Trophoblast cell (in vitro differentiated cells and primary cell): ENCODE data around the gene RBM18.

Source experiments
- DNase-seq, 2 donors: peaks; one replicate each; pipeline ENCODE4 v3.0.0-alpha.2; 2016
- H2AFZ ChIP-seq: 2 replicates; pipeline ENCODE4 v1.6.1; 2013; ENCODE audit warnings: low read length, moderate library complexity, mild to moderate bottlenecking; ENCODE audit not compliant: insufficient read depth, poor library complexity
- H2AK5ac ChIP-seq: 2 replicates; pipeline ENCODE4 v1.6.1; 2013; ENCODE audit warnings: mild to moderate bottlenecking, low read length
- H2BK120ac ChIP-seq: 2 replicates; pipeline ENCODE4 v1.6.1; 2013; ENCODE audit warnings: low read length, mild to moderate bottlenecking, moderate library complexity; ENCODE audit not compliant: insufficient read depth, poor library complexity
- H2BK12ac ChIP-seq: 2 replicates; pipeline ENCODE4 v1.6.1; 2013; ENCODE audit warnings: mild to moderate bottlenecking, low read length, moderate library complexity
- H2BK5ac ChIP-seq: 2 replicates; pipeline ENCODE4 v1.6.1; 2013; ENCODE audit warnings: low read length, low read depth, moderate library complexity, mild to moderate bottlenecking; ENCODE audit not compliant: poor library complexity
- H3K14ac ChIP-seq: 2 replicates; pipeline ENCODE4 v1.6.1; 2013; ENCODE audit warnings: mild to moderate bottlenecking, low read length
- H3K18ac ChIP-seq: 2 replicates; pipeline ENCODE4 v1.6.1; 2013; ENCODE audit warnings: mild to moderate bottlenecking, low read length
- H3K23ac ChIP-seq: 2 replicates; pipeline ENCODE4 v1.6.1; 2013; ENCODE audit warnings: low read length
- H3K27ac ChIP-seq: 2 replicates; pipeline ENCODE4 v1.5.1; 2013; ENCODE audit warnings: low read depth, mild to moderate bottlenecking, inconsistent platforms, low read length, moderate library complexity
- H3K27me3 ChIP-seq: 2 replicates; pipeline ENCODE4 v1.6.1; 2013; ENCODE audit warnings: inconsistent platforms, mild to moderate bottlenecking, low read length, moderate library complexity; ENCODE audit not compliant: insufficient read depth
- H3K36me3 ChIP-seq, 2 experiments: 1 replicate in 1 of 2; 2 replicates in 1 of 2; pipeline ENCODE4 v1.6.1; 2013; ENCODE audit warnings: low read length in 2 of 2, mild to moderate bottlenecking in 2 of 2, moderate library complexity in 1 of 2; ENCODE audit not compliant: insufficient read depth in 2 of 2, control insufficient read depth in 1 of 2
- H3K4ac ChIP-seq: 2 replicates; pipeline ENCODE4 v1.6.1; 2013; ENCODE audit warnings: low read depth, mild to moderate bottlenecking, low read length, moderate library complexity
- H3K4me1 ChIP-seq, 2 experiments: 1 replicate in 1 of 2; 2 replicates in 1 of 2; pipeline ENCODE4 v1.6.1; 2013; ENCODE audit warnings: low read length in 2 of 2, mild to moderate bottlenecking in 2 of 2, moderate library complexity in 1 of 2; ENCODE audit not compliant: insufficient read depth in 2 of 2, control insufficient read depth in 1 of 2
- H3K4me2 ChIP-seq: 2 replicates; pipeline ENCODE4 v1.6.1; 2013; ENCODE audit warnings: inconsistent platforms, mild to moderate bottlenecking, low read length, moderate library complexity
- H3K4me3 ChIP-seq: 2 replicates; pipeline ENCODE4 v1.5.1; 2013; ENCODE audit warnings: mild to moderate bottlenecking, low read depth, low read length, inconsistent platforms
- H3K79me1 ChIP-seq: one replicate; pipeline ENCODE4 v1.6.1; 2013; ENCODE audit warnings: low read length
- H3K79me2 ChIP-seq: 2 replicates; pipeline ENCODE4 v1.6.1; 2013; ENCODE audit warnings: low read length, mild to moderate bottlenecking; ENCODE audit not compliant: control insufficient read depth, insufficient read depth, poor library complexity
- H3K9ac ChIP-seq: 2 replicates; pipeline ENCODE4 v1.6.1; 2013; ENCODE audit warnings: mild to moderate bottlenecking, low read length
- H3K9me3 ChIP-seq: 2 replicates; pipeline ENCODE4 v1.6.1; 2013; ENCODE audit warnings: low read depth, mild to moderate bottlenecking, control low read depth, inconsistent platforms, low read length; ENCODE audit not compliant: insufficient read depth
- H4K12ac ChIP-seq: 2 replicates; pipeline ENCODE4 v1.6.1; 2013; ENCODE audit warnings: low read depth, mild to moderate bottlenecking, low read length, moderate library complexity
- H4K8ac ChIP-seq: 2 replicates; pipeline ENCODE4 v1.6.1; 2013; ENCODE audit warnings: low read depth, mild to moderate bottlenecking, low read length, moderate library complexity
- H4K91ac ChIP-seq: one replicate; pipeline ENCODE4 v1.6.1; 2013; ENCODE audit warnings: low read depth, mild to moderate bottlenecking, low read length, moderate library complexity
- WGBS: extraction: QIAGEN DNeasy Blood & Tissue Kit; methylation state at CpG from one replicate; pipeline ENCODE4 v1.1.7; 2013; ENCODE audit warnings: missing lambda C conversion rate; ENCODE audit not compliant: insufficient read length, insufficient coverage; ENCODE audit errors: extremely low coverage; 5-methylcytosine and 5-hydroxymethylcytosine counted together

The RBM18 gene

DNA sequence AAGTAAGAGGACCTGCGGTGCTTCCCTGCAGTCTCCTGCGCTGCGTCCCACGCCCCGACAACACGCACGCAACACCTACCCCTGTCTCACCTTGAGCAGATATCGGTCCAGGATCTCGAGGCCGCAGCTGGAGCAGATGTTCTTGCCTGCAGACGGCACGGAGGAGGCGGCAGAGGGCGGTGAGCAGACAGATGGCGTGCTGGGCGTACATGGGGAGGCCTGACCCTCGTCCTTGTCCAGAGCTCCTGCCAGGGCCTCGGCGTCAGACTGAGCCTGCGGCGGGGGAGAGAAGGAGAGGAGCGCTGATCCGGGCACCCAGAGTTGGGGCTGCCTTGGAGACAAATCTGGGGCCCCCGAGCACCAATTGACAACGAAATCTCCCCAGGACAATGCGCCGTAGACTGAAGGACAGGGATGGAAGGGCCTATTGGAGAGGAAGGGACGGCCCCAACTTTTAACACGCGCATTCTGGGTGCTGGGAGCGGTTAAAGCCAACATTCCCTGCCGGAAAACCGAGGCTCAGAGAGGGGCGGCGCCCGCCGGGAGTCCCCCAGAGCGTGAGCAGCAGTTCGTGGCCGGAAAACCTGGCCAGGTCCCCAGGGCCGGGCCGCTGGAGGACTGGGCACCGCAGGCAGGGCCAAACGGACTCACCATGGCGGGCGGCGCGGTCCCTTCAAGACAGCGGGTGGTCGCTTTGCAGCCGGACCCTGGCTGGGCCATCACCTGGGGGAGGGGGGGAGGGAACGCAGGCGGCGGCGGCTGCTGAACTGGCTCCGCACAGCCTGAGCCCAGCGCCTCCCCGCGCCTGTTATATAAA lies 37.7 kb downstream of the RBM18 start:
- no peak overlapping the region for H4K8ac ChIP-seq
- no peak overlapping the region for H2BK12ac ChIP-seq
- H3K4me3 ChIP-seq, result no peak overlapping the region
- no peak overlapping the region for H3K4me2 ChIP-seq
- H3K79me1 ChIP-seq, result no peaks in the 10 kb centered on the region
- H3K27me3 ChIP-seq, result peaks cover 86% of the 10 kb centered on the region
- H2BK5ac ChIP-seq, result no peak overlapping the region
- no peak overlapping the region for H2BK120ac ChIP-seq
- no peak overlapping the region for H4K91ac ChIP-seq
- no peak overlapping the region for H3K23ac ChIP-seq
- WGBS, result no CpG with 5 or more reads among the region's 59 CpGs
- H3K27ac ChIP-seq, result no peak overlapping the region
- peaks cover 12% of the 10 kb centered on the region for H3K9me3 ChIP-seq
- H4K12ac ChIP-seq, result no peak overlapping the region
- no peak overlapping the region for H3K14ac ChIP-seq
- no peaks in the 10 kb centered on the region for H3K36me3 ChIP-seq
- H3K9ac ChIP-seq, result no peak overlapping the region
- H3K4ac ChIP-seq, result no peak overlapping the region
- no peak overlapping the region for H3K18ac ChIP-seq
- H3K79me2 ChIP-seq, result no peaks in the 10 kb centered on the region
- H2AFZ ChIP-seq, result no peak overlapping the region
- no peak overlapping the region for H2AK5ac ChIP-seq
- no peak for DNase-seq
- peaks cover 2 to 8% of the 10 kb centered on the region in 2 experiments for H3K4me1 ChIP-seq

DNA sequence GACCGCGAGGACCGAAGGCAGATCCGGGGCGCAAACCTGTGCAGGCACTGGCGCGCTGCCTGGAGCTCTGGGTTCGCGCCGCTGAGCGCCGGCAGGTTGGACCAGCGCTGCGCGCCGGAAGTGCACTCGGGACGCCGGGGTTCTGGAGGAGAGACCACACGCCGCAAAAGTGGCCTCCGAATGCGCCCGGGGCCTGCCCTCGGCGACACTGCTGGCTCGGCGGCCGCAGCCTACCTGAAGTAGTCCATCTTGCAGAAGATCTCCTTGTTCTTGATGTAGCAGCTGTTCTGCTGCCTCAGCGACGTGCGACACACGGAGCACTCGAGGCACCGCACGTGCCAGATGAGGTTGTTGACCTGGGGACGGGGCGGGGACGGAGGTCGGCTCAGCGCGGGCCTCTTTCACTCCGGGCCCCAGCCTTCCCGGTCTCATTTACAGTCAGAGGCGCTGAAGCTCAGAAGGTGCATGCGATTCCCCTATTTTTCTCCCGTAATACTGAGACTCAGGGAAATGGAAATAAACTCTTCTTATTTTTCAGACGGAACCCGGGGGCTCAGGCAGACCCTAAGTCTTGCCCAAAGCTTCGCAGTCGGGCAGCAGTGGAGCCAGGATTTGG lies 38.4 kb downstream of the RBM18 start:
- H2AK5ac ChIP-seq, result no peak overlapping the region
- peaks cover 12% of the 10 kb centered on the region for H3K9me3 ChIP-seq
- H4K91ac ChIP-seq, result no peak overlapping the region
- H4K8ac ChIP-seq, result no peak overlapping the region
- H2AFZ ChIP-seq, result no peak overlapping the region
- no CpG with 5 or more reads among the region's 51 CpGs for WGBS
- H3K4ac ChIP-seq, result no peak overlapping the region
- no peak overlapping the region for H4K12ac ChIP-seq
- H3K79me2 ChIP-seq, result no peaks in the 10 kb centered on the region
- H3K9ac ChIP-seq, result no peak overlapping the region
- no peak overlapping the region for H2BK120ac ChIP-seq
- no peak overlapping the region for H3K4me2 ChIP-seq
- H3K27me3 ChIP-seq, result peaks cover 93% of the 10 kb centered on the region
- peaks cover 2 to 8% of the 10 kb centered on the region in 2 experiments for H3K4me1 ChIP-seq
- no peaks in the 10 kb centered on the region for H3K36me3 ChIP-seq
- H3K18ac ChIP-seq, result no peak overlapping the region
- H2BK5ac ChIP-seq, result no peak overlapping the region
- H3K4me3 ChIP-seq, result no peak overlapping the region
- no peak overlapping the region for H2BK12ac ChIP-seq
- no peaks in the 10 kb centered on the region for H3K79me1 ChIP-seq
- no peak overlapping the region for H3K23ac ChIP-seq
- DNase-seq, result no peak
- no peak overlapping the region for H3K14ac ChIP-seq
- no peak overlapping the region for H3K27ac ChIP-seq

DNA sequence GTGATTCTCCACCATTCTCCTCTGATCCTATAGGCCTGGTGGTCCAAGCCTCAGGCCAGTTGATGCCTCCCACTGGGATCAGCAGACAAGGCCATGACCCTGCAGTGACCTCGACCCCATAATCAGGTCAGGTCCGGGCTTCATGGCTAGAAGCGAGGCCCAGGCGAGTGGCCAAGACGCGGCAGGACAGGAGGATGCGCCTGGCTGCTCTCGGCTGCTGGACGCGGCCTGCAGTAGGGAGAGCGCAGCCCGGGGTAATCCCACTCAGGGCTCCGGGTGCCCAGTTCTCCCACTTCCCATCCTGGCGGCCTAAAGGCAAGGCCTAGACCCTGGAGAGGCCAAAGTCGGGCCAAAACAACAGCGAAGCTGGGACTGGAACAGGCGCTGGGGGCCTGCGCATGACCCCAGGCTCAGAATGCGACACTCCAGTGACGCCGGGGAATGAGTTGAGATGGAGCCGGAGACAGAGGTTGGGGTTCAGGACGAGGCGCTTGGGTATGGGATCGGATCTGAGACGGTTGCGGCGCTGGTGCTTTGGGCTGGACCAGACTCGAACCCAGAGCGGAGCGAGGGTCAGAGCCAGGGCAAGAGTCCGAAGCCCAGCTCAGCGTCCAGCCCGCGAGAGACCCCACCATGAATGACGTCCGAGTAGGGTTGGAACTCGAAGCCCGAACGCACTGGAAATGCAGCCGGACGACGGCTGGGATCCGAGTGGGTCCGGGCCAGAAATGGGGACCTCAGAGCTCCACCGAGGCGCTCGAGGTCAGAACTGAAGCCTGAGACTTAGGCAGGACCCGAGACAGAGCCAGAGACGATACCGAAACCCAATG lies 39.1 kb downstream of the RBM18 start:
- no peak overlapping the region for H4K91ac ChIP-seq
- no peaks in the 10 kb centered on the region for H3K79me2 ChIP-seq
- DNase-seq, result no peak
- H3K4ac ChIP-seq, result no peak overlapping the region
- H2BK5ac ChIP-seq, result no peak overlapping the region
- H3K4me3 ChIP-seq, result no peak overlapping the region
- H3K9ac ChIP-seq, result no peak overlapping the region
- H2BK120ac ChIP-seq, result no peak overlapping the region
- no peak overlapping the region for H3K18ac ChIP-seq
- no peaks in the 10 kb centered on the region for H3K79me1 ChIP-seq
- H2AK5ac ChIP-seq, result no peak overlapping the region
- WGBS, result no CpG with 5 or more reads among the region's 51 CpGs
- no peak overlapping the region for H2BK12ac ChIP-seq
- peaks cover 12% of the 10 kb centered on the region for H3K9me3 ChIP-seq
- H3K4me1 ChIP-seq, result peaks cover 2 to 8% of the 10 kb centered on the region in 2 experiments
- H4K12ac ChIP-seq, result no peak overlapping the region
- peaks cover 93% of the 10 kb centered on the region for H3K27me3 ChIP-seq
- no peak overlapping the region for H3K14ac ChIP-seq
- no peak overlapping the region for H3K27ac ChIP-seq
- H4K8ac ChIP-seq, result no peak overlapping the region
- no peak overlapping the region for H2AFZ ChIP-seq
- no peak overlapping the region for H3K23ac ChIP-seq
- H3K4me2 ChIP-seq, result no peak overlapping the region
- H3K36me3 ChIP-seq, result no peaks in the 10 kb centered on the region

DNA sequence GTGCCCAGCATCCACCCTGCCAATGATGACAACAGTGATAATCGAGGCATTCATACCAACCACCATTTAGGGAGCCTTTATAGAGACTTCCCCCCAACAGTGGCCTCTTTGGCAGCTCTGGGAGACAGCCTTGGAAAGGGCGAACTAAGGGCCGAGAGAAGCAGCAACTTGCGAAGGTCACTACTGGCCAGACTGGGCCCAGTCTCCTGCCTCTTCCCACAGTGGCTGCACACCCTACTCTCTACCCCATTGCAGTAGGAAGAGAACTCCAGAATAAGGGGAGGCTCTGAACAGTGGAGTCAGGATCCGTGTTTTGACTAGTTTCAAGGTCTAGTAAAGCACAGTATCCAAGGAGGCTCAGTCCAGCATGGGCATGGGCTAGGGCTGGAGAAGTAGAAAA lies 41.2 kb downstream of the RBM18 start:
- H3K27ac ChIP-seq, result no peak overlapping the region
- no peak overlapping the region for H3K18ac ChIP-seq
- no peak overlapping the region for H3K4me2 ChIP-seq
- no peaks in the 10 kb centered on the region for H3K79me2 ChIP-seq
- H3K14ac ChIP-seq, result no peak overlapping the region
- WGBS, result no CpG with 5 or more reads among the region's 5 CpGs
- peaks cover 93% of the 10 kb centered on the region for H3K27me3 ChIP-seq
- no peak overlapping the region for H2BK120ac ChIP-seq
- H3K4ac ChIP-seq, result no peak overlapping the region
- no peaks in the 10 kb centered on the region for H3K79me1 ChIP-seq
- no peak overlapping the region for H3K23ac ChIP-seq
- no peak overlapping the region for H4K8ac ChIP-seq
- H2BK12ac ChIP-seq, result no peak overlapping the region
- H3K36me3 ChIP-seq, result no peaks in the 10 kb centered on the region
- no peak for DNase-seq
- no peak overlapping the region for H4K12ac ChIP-seq
- peaks cover 8% of the 10 kb centered on the region in 2 experiments for H3K4me1 ChIP-seq
- no peak overlapping the region for H2AFZ ChIP-seq
- no peak overlapping the region for H2AK5ac ChIP-seq
- peaks cover 12% of the 10 kb centered on the region for H3K9me3 ChIP-seq
- H2BK5ac ChIP-seq, result no peak overlapping the region
- H4K91ac ChIP-seq, result no peak overlapping the region
- H3K9ac ChIP-seq, result no peak overlapping the region
- no peak overlapping the region for H3K4me3 ChIP-seq
